ENCODE data around the gene CEP170B. TPM values are rescaled to one million over a fixed set of nuclear protein-coding genes. Genes with fewer than 3 reads are reported as not detected.
"Not testable (repeated sequence)": the region's sequence is repeated elsewhere in the genome, so short reads cannot be mapped to it uniquely, and the experiment has no call there.

The CEP170B gene
- polyA plus RNA-seq, 12 donors = 1.4 to 15.4 (median 2.3) TPM; not detected in 1

- no peak for DNase-seq
Observed at GRCh38 chr14:104889375-104889757, 24.3 kb downstream of the CEP170B start.

GRCh38 chr14:104890292-104890691 lies 25.2 kb downstream of the CEP170B start:
- not testable (repeated sequence) for DNase-seq

- no peak for DNase-seq
Observed at GRCh38 chr14:104891121-104891551, 26.1 kb downstream of the CEP170B start.

GRCh38 chr14:104891664-104892530 lies 26.8 kb downstream of the CEP170B start:
- DNase-seq = no peak

GRCh38 chr14:104892531-104893434 lies 27.7 kb downstream of the CEP170B start:
- DNase-seq = no peak

- DNase-seq = no peak
Observed at GRCh38 chr14:104893435-104894207, 28.6 kb downstream of the CEP170B start.

- DNase-seq = no peak
Observed at GRCh38 chr14:104894331-104895206, 29.5 kb downstream of the CEP170B start.

GRCh38 chr14:104895207-104895785 lies 30.2 kb downstream of the CEP170B start:
- no peak for DNase-seq

GRCh38 chr14:104895786-104896661 lies 31.0 kb downstream of the CEP170B start:
- DNase-seq = no peak

- DNase-seq = no peak
Observed at GRCh38 chr14:104897330-104898194, 32.5 kb downstream of the CEP170B start.

- no peak for DNase-seq
Observed at GRCh38 chr14:104898195-104898558, 33.1 kb downstream of the CEP170B start.

GRCh38 chr14:104898870-104899510 lies 33.9 kb downstream of the CEP170B start:
- DNase-seq = peak; percentile 51

GRCh38 chr14:104899781-104900180 lies 34.7 kb downstream of the CEP170B start:
- no peak for DNase-seq

GRCh38 chr14:104900639-104901512 lies 35.8 kb downstream of the CEP170B start:
- DNase-seq = no peak

- no peak for DNase-seq
Observed at GRCh38 chr14:104903990-104904389, 38.9 kb downstream of the CEP170B start.

GRCh38 chr14:104904650-104905578 lies 39.8 kb downstream of the CEP170B start:
- DNase-seq = not testable (repeated sequence)

All from muscle of arm (tissue), 12 donors.